ENCODE results near the gene KCNQ1.

The KCNQ1 gene

DNA sequence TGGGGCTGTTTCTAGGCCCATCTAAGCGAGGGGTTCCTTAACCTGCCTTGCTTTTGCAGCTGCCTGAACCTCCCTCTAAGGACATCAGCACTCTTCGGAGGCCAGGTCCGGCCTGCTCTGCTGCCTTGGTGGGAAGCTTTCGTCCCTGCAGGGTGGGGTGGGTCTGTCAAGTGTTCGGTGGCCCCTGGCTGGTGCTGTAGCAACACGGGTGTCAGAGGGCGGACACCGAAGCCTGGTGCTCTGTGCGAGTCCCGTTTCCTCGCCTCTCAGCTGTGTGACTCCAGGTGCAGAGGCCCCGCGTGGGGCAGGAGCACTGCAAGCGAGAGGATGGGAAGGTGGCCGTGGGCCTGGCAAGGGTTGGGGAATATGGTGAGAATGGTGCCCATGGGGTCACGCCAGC lies 376.2 kb downstream of the KCNQ1 start:
- no peak for DNase-seq

DNA sequence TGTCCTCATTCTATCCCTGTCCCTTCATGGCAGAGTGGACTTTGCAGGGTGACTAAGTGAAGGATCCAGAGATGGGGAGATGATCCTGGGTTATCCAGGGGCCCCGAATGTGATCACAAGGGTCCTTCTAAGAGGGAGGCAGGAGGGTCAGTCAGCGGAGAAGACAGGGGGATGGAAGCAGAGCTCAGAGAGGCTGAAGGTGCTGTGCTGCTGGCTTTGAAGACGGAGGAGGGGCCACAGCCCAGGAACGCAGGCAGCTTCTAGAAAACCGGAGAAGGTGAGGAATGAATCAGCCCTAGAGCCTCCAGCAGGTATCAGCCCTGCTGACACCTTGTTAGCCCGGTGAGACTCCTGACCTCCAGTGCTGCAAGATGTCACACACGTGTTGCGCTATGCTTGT lies 377.1 kb downstream of the KCNQ1 start:
- DNase-seq, result no peak

DNA sequence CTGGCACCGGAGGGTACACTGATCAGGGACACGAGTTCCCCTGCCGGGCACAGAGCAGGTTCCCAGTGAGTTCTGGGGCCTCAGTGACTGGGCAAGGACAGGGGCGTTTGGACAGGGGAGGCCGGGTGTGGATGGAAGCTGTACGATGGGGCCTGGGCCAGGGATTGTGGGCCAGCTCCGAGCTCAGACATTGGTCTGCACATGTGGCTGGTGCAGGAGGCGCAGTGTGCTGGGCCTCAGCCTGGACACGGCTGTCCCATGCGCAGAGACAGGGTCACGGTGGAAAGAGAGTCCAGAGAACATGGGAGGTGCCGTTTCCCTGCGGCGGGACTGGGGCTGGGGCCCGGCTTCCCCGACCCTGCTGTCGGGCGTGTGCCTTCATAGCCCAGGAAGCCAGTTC lies 380.0 kb downstream of the KCNQ1 start:
- DNase-seq, result no peak

DNA sequence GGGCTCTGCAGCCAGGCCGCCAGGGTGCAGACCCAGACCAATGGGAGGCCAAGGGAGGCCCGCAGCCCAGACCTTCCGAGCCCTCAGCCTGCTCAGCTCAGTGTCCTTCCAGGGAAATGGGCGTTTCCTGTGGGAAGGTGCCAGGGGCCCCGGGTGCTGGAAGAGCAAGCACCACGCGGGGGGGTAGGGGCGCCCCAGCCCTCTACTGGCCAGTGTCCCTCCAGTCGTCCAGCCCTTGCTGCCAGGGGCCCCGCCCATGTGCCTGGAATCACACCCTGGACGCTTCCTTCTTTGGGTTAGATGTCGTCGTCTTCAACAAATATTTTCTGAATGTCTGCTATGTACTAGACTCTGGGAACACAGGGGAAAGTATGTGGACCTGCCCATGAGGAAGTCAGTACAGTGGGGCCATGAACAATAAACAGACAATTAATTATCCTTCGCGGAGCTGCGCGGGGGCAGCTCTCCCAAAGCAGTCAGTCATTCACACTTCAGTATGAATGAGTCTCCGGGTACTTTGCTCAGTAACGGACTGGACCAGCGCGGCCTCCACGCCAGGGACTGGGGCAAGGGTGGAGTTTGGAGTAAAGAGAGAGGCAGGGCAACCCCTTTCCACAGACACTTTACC lies 380.6 kb downstream of the KCNQ1 start:
- no peak for DNase-seq

DNA sequence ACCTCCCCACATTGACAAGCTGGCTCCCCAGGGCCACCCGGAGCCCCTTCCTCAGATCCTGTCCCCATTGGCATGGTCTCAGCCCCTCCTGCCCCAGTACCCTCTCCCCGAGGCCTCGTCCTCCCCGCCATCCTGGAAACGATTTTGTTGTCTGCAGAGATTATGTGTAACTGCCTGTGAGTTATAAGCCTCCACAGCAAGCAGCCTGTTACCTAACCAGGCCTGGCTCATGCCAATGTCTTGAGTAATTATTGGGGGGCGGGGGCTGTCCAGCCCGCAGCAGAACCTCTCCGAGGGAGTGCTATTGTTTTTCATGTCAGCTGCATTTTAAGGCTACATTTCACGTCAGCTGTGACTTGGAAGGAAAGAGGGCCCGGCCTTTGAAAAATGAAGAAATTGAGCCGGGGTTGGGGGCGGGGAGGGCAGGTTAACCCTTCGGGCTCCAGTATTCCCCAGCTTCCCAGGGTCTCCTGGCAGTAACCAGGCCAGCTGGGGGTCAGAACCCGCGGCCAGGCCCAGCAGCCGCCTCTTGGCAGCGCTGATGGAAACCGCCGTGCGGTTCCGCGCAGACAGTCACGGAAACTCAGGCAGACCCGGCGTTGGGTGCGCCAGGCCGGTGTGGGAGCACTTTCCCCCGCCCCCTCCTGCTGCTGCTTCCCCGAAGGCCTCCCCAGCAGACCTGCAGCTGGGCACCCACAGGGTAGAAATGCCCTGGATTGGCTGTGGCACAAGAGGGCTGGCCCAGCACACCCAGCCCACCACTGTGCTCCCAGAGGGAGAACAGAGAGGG lies 381.3 kb downstream of the KCNQ1 start:
- DNase-seq, result no peak

DNA sequence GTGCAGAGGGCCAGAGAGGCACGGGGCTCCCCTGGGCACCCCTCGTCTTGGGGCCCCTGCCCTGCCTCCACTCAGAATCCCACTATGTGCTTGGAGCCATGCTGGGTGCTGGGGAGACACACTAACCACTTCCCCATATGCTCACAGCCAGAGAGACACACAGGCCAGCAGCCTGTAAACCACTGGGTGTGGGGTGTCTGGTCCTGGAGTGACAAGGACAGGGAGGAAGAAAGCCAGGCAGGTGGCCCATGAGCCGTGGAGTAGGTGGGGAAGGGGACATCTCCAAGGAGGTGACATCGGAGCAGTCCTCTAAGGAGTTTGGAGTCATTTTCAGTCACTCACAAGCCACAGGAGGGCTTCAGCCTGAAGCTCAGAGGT lies 381.9 kb downstream of the KCNQ1 start:
- no peak for DNase-seq

DNA sequence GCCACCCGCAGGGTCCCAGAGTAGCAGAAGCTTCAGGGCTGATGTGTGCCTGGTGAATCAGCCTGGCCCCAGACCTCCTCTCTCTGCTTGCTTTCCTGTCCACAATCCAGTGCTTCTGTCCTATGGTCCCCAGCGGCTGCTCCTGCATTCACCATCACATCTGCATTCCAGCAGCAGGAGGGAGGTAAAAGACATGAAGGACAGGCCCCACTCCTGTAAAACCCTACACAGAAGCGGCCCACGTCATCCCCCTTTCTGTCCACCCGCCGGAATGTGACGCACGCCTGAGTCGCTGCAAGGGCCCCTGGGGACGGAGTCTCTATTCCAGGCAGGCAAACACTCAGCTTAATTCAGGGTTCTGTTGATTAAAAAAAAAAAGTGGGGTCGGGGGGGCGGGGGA lies 382.4 kb downstream of the KCNQ1 start:
- DNase-seq, result no peak

DNA sequence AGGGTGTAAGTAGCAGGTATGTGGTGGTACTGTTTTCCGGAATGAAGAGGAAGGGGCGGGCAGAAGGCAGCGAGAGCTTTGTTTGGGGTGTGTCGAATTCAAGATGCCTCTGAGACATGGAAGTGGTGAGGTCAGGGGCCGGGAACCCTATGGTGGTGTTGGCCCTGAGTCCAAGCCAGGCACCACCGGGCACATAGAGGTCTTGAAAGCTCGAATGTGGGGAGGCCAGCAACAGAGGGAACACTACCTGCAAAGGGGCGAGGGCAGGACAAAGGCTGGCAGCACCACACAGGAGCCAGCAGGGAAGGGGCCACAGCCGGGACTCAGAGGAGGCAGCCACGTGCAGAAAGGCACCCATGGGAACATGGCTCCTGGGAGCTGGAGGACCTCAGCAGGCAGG lies 383.0 kb downstream of the KCNQ1 start:
- DNase-seq, result no peak

DNA sequence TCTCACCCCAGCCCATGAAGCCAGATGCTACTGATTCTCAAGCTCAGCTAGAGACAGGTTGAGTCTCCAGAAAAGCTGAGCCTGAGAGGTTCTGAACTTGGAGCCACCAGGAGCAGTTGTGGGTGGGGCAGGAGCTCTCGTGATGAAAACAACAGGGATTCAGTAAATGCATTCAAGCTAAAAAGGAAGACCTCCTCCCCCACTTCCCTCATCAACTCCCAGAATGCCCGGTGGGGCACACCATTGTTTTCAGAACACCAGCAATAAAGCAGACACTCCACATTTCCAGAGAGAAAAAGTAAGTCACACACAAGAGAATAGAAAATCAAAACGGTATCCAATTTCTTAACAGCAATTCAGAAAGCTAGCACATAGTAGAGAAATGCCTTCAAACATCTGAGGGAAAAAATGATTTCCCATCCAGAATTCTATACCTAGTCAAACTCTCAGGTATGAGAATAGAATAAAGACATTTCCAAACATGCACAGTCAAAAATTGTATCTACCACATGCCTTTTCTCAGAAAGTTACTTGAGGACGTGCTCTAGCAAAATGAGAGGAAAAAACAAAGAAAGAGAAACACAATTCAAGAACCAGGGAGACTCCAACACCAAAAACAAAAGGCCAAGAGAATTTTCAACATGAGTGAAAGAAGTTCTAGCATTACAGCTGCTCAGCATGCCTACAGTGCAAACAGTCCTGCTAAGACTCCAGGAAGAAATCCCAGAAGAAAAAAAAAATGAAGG lies 383.9 kb downstream of the KCNQ1 start:
- no peak for DNase-seq

DNA sequence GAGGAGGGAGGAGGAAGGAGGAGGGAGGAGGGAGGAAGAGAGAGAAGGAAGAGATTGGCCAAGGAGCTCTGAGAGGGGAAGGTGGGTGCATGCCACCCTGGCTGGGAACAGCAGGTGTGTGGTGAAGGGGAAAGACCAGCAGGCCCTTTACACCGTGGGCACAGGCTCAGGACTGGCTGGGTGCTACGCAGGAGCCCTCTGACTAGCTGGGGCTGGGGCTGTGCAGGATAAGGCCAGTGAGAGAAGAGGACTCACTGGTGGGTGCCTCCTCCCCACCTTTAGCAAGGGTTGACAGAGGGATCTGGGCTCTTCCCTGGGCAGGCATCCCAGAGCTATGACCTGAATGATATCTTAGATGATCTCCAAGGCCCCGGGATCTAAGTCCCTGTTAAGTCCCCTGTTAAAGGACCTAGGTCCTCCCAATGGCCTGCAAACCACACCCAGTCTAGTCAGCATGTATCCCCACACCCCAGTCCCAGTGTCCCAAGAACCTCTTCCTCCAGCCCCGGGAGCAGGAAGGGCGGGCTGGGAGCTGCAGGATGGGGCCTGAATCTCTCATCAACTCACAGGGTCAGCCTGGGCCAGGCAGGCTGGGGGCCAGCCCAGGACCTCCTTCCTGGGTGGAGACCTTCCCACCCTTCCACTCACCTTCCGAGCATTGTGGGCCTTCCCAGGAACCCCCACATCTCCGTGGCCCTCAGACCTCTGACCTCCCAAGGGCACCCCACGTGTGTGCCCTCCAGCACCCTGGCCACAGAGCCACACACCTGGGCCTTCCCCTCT lies 385.4 kb downstream of the KCNQ1 start:
- DNase-seq, result no peak

DNA sequence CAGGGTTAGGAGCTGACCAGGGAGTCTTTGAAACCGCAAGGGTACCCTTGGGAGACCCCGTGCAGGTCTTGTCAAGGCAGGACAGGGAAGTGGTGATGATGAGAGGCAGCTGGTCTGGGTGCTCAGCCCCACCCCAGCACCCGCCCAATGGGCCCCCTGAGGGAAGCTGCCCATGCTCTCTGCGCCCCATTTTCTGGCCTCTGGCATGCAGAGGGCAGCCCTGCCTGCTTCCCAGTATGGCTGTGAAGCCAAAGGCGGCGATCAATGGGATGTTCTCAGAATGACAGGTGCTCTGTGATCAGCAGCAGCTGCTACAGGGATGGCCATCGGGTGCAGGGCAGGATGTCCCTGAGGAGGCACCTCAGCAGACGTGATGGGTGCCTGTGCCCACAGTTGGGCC lies 386.1 kb downstream of the KCNQ1 start:
- no peak for DNase-seq

DNA sequence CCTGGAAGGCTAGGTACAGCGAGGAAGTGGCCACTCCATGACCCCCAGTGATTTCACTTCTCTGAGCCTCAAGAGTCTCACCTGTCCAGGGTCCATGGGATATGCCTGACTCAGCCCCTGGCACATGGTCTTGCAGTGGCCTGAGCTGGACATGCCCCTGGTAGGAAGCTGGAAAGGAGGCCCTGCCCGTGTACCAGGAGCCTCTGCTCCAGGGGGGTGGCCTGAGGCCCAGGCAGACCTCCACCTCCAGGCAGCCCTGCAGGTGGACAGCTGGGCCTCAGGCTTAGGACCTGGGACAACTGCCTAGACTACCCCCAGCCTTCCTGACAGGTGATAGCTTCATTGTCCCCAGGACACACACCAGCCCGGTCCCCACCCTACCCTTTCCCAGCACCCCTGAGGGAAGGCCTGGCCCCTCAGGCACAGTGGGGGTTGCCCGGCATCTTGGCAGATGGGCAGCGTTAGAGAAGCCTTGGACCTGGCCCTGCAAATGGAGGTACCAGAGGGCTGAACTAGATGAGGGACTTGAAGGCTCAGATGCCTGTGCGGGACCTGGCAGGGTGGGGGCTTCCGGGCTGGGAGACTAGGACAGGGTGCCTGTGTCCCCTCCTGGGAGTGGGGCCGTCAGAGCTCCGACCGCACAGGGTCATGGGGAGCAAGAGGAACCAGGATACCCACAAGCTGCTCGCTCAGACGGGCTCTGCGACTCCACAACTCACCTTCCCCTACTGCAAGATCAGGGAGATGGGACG lies 387.1 kb downstream of the KCNQ1 start:
- no peak for DNase-seq

DNA sequence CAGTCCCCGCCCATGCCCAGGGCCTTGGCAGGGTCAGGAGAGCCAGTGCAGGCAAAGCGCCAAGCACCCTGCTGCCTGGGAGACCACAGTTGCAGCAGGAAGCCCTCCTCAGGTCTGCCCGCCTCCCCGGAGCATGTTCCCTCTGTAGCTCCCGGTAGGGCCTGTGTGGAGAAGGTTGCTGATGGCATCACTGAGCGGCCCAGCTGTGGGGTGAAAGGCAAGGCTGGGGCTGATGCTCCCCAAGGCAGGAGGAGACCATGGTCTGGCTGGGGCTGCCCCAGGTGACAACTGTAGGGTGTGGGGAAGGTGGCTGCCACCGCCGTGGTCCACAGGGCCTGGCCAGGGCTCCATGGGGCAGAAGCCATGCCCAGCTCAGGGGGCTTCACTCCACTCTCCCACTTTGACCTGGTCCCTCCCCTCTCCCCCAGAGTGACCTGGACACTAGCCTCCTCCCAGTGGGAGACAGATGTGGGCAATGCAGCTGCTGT lies 387.8 kb downstream of the KCNQ1 start:
- no peak for DNase-seq

DNA sequence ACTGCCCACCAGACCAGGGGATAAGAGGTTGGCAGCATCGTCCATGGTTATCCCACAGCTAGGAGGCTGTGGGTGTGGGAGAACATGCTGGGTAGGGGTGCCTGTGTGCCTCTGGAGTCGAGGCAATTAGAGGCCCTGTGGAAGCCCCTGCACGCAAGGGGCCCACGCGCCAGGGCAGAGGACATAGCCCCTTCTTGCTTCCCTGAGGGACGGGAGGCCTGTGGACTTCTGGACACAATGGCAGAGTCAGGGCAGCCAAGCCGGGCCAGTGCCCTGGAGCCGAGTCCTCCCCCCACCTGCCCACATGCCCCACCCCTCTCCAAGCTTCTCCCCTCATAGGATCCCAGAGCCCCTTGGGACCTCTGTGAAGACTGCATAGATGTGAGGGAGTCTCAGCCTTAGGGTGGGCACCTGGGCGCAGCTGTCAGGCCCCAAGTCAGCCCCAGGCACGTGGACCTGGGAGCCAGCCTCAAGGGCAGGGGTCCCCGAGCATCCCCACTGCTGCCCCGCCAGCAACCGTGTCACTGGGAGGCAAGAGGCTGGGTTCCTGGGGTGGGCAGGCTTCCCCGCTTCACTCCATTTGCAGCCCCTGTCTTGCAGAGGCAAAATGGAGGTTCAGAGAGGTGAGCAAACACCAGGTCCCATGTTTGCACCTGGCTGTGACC lies 388.4 kb downstream of the KCNQ1 start:
- no peak for DNase-seq

DNA sequence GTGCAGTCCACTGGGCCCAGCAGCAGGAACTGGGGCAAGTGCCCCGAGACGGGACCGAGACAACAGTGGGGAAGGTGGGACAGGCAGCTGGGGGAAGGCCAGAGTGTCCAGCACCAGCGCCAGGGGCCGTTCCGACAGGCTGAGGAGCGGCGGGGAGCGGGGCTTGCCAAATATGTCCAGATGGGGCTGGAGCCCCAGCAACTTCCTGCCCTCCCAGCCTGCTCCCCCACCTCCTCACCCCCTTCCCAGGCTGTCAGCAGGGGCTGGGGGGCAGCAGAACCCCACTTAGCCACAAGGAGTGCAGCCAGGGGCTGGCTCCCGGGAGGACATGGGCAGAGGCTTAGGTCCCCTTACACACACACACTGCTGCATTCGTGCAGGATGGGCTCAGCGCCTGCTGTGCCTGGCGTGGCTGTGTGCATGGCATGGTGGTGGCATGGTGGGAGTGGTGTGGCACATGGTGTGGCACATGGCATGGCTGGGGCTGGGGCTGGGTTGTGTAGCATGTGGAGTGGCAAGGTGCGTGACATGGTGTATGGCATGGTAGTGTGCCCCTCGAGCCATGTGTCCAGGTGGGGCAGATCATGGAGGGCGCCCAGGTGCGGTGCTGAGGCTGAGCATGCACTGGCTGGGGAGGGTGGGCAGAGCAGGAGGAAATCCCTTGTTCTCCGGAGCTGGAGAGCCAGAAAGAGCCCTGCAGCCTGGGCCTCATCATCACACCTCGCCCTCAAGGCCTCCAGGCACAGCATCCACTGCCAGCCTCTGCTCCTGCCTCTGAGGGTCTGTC lies 389.1 kb downstream of the KCNQ1 start:
- DNase-seq, result no peak

DNA sequence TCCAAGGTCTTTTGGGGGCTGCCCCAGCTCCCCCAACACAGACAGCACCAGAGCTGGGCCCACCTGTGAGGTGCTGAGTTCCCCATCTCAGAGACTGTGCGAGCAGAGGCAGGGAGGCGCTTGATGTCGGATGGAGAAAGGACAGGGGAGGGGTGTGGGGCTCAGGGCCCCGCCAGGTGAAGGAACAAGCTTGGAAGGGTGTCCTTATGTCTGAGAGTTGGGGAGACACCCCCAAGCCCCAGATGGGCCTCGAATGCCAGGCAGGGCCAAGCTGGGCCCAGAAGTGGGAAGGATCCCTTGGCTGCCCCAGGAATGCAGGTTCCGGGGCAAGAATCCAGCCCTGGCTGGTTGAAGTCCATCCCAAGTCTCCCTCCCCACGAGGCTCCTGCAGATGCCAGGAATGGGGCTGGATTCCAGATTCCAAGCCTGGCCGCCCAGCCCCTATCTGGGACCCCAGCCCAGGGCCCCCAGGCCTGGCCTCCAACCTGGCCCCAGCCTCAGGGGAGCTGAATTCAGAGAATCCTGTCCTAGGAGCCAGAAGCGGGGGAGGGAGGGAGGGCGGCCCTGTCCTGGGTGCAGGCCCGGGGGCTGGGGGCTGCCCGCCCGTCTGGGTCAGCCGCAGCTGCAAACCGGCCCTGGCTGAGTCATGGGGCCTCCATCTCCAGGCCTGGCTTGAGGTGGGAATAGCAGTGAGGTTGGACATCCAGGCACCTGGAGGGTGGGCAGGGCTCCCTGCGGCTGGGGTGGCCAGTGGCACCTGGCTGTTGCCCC lies 389.9 kb downstream of the KCNQ1 start:
- no peak for DNase-seq

DNA sequence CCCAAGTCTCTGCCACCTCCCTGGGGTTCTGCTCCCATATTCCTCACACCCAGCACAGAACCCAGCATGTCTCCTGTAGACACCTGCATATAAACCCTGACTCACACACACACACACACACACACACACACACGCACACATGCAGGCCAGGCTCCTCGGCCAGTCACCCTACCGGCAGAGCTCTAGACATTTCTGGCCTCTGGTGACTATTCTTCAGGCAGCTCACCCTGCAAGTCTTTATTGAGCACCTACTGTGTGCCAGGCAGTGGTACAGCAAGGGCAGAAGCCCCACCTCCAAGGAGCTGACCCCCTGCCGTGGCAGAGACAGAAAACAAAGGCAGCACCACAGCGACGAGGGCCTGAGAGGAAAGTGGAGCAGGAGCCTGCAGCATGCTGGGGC lies 390.5 kb downstream of the KCNQ1 start:
- DNase-seq, result no peak

DNA sequence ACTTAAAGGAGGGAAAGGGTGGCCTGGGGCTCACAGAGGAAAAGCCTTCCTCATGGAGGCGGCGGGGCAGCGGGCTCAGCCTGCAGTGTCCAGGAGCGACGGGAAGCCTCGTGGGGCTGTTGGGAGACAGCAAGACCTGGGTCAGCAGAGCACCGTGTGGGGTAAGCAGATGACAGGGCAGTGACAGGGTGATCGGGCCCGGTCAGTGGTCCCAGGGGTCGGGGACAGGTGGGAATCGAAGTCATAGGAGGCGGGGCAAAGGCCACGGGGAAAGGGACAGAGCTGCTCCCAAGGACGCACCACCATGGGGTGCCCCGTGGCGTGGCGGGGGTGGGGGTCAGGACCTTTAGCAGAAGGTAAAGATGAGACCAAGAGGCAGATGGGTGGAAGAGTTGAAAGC lies 390.9 kb downstream of the KCNQ1 start:
- no peak for DNase-seq

DNA sequence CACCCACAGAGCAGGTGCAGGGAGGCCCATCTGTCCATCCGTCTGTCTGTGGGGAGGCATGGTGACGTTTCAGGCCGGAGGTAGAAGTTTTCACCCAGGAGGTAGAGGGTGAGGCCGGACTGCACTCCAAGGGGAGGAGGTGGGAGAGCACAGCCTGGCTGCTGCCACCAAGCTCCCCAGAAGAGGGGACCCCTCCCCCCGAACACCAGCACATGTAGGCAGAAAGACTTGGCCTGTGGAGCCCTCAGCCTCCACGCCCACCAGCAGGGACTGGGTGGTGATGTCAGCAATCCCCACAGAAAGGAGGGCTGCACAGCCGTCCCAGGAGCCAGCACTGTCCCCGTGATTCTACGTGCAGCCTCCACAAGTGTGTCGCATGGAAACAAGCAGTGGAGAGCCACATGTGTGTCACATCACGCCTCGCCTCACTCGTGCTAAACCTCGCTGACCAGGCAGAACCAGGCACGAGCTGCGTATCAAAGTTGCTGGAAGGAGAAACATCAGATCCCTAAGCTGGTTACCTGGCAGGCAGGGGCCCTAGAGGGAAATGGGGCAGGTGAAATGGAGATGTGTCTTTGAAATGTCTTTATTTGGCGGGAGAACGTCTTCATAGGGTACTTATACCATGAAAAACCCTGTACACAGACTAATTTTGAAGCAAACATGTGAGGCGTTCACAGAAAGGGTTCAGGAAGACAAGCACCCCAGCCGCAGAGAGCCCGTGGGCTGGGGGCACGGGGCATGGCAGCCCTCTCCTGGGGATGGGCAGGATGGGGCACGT lies 391.7 kb downstream of the KCNQ1 start:
- DNase-seq, result no peak

Measured in effector CD8-positive, alpha-beta T cell (primary cell).